ENCODE data around the gene CASS4.
"Not testable (repeated sequence)": the region's sequence is repeated elsewhere in the genome, so short reads cannot be mapped to it uniquely, and the experiment has no call there.

CASS4 gene

GRCh38 chr20:56411759-56412472 is at the start of gene CASS4:
Gene CASS4, plus strand, starts transcription at chr20:56412260. Its CDS starts 199 bp downstream, at chr20:56412459.
- FAIRE-seq = no peak

GRCh38 chr20:56362833-56363413 is 49.1 kb upstream of the CASS4 start:
- FAIRE-seq = no peak

GRCh38 chr20:56363491-56363890 is 48.6 kb upstream of the CASS4 start:
- FAIRE-seq = no peak

GRCh38 chr20:56368351-56369134 is 43.5 kb upstream of the CASS4 start:
- no peak for FAIRE-seq

GRCh38 chr20:56369179-56369578 is 42.9 kb upstream of the CASS4 start:
- no peak for FAIRE-seq

- FAIRE-seq = no peak
Measured at GRCh38 chr20:56371977-56372376, 40.1 kb upstream of the CASS4 start.

- no peak for FAIRE-seq
Measured at GRCh38 chr20:56372850-56373249, 39.2 kb upstream of the CASS4 start.

- FAIRE-seq = no peak
Measured at GRCh38 chr20:56373942-56374341, 38.1 kb upstream of the CASS4 start.

- FAIRE-seq = no peak
Measured at GRCh38 chr20:56376331-56376730, 35.7 kb upstream of the CASS4 start.

GRCh38 chr20:56378386-56378785 is 33.7 kb upstream of the CASS4 start:
- FAIRE-seq = no peak

- no peak for FAIRE-seq
Measured at GRCh38 chr20:56380375-56380774, 31.7 kb upstream of the CASS4 start.

GRCh38 chr20:56381501-56381900 is 30.6 kb upstream of the CASS4 start:
- no peak for FAIRE-seq

- no peak for FAIRE-seq
Measured at GRCh38 chr20:56382696-56383095, 29.4 kb upstream of the CASS4 start.

- no peak for FAIRE-seq
Measured at GRCh38 chr20:56383334-56383733, 28.7 kb upstream of the CASS4 start.

- no peak for FAIRE-seq
Measured at GRCh38 chr20:56385130-56385529, 26.9 kb upstream of the CASS4 start.

GRCh38 chr20:56386219-56386618 is 25.8 kb upstream of the CASS4 start:
- FAIRE-seq = no peak

GRCh38 chr20:56388882-56389281 is 23.2 kb upstream of the CASS4 start:
- FAIRE-seq = no peak

GRCh38 chr20:56389807-56390206 is 22.3 kb upstream of the CASS4 start:
- FAIRE-seq = no peak

GRCh38 chr20:56390396-56390795 is 21.7 kb upstream of the CASS4 start:
- FAIRE-seq = not testable (repeated sequence)

- no peak for FAIRE-seq
Measured at GRCh38 chr20:56391037-56391436, 21.0 kb upstream of the CASS4 start.

- FAIRE-seq = no peak
Measured at GRCh38 chr20:56391596-56392131, 20.4 kb upstream of the CASS4 start.

GRCh38 chr20:56392132-56392880 is 19.8 kb upstream of the CASS4 start, which contains the start of the genes AURKA and CSTF1:
Gene AURKA, minus strand, starts transcription at chr20:56392215. Its CDS starts 4,018 bp downstream, at chr20:56388197.
Gene CSTF1, plus strand, starts transcription at chr20:56392645. Its CDS starts 2,908 bp downstream, at chr20:56395553.
- peak; percentile 97 for FAIRE-seq
